Measurements from ENCODE around the gene ARHGEF2.

ARHGEF2 gene

DNA sequence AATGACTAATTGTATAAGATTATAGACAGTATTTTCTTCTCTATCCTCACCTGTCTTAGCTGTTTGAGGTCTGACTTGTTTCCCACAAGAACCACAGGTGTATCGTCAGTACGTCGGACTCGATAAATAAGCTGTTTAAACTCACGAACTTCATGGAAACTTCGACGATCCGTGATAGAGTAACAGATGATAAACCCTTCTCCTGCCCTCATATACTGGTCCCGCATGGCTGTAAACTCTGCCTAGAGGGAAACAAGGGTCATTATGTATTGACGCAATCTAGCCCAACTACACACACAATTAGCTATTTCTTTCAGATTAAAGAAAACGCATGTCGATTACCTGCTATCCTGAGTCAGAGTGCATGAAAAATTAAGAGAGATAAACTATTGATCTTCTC is 74.1 kb downstream of the ARHGEF2 start:
- no peak for DNase-seq

DNA sequence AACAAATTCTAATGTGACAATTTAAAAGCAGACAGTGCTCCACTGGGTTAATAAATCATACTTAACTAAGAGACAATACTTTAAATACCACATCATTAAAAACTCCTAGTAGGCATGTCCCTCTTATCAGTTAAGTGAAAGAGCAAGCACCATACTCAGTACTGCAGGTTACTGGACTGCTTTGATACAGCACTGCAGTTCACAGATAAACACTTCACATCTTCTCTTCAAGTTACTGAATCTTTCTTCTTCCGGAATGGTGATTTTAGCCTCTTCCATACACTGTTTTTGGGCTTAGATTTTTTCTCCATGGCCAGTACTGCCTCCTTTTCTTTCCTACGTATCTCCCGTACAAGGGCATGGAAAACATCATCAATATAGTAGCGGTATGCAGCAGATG is 78.2 kb downstream of the ARHGEF2 start:
- no peak for DNase-seq

DNA sequence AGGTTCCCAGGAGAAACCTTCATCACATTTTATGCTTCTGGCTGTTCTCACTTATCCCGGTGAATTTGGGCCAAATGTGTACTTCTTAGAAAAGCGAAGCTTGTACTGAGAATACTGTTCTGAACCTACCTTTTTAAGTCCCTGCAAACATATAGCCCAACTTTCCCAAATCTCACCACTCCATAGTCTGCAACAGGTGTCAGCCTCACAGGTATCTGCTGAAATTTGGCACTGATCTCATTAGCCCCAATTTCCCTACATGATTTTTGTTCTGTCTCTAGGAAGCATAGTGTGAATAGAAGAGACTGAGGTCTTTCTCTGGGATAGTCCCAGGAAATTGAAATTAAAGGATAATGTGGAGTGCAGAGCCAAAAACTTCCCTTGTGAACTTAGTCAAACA is 78.7 kb downstream of the ARHGEF2 start:
- DNase-seq = no peak

DNA sequence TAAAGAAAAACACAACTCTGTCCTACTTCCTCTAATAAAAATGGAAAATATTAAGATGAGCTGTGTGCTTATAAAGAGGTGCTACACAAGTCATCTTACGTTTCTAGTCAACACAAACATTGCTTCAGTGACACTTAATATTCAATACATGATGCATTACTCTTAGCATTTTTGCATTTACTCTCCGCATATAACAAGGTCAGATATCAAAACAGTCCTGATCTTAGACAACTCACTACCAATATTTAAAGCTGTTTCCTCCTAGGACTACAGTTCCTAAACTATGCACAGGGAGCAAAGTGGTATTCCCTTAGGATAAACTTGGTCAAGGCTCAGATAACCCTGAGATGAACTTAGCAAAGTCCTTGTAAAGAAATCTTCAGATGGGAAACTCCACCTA is 79.5 kb downstream of the ARHGEF2 start:
- DNase-seq = no peak

DNA sequence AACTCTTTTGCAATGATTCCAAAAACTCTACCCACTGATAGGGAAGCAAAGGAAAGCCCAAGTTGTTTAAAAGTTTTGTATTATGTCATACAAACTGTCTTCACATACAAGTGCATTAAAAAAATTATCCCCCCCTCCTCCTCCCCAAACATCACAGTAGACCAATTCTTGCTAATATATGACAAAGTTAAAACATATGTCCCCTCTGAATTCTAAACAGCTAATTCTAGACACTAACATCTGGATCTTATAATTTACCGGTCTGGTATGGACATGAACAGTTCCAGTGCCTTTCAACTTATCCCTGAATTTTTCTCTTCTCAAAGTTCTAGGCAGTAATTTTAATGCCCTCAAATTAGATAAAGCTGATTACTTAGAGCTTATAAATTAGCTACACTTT is 80.6 kb downstream of the ARHGEF2 start:
- DNase-seq = no peak
